BE2C (cell line): ENCODE results near the gene DCN.

Experiments used
- DNase-seq: peaks from one replicate; pipeline ENCODE4 v3.0.0-alpha.2; 2020
- H3K27me3 ChIP-seq: fragments of 250-450 bp; sonication (Bioruptor Pico); 2 replicates; pipeline ENCODE4 v1.5.1; 2020; ENCODE audit warnings: mild to moderate bottlenecking
- H3K36me3 ChIP-seq: fragments of 250-450 bp; sonication (Bioruptor Pico); 2 replicates; pipeline ENCODE4 v1.5.1; 2020; ENCODE audit warnings: mild to moderate bottlenecking
- H3K4me1 ChIP-seq: fragments of 250-450 bp; sonication (Bioruptor Pico); 2 replicates; pipeline ENCODE4 v1.5.1; 2020
- H3K4me3 ChIP-seq: 2 replicates; pipeline ENCODE4 v1.5.1; 2011; ENCODE audit warnings: low read depth, low read length
- H3K9me3 ChIP-seq: fragments of 250-450 bp; sonication (Bioruptor Pico); 2 replicates; pipeline ENCODE4 v1.5.1; 2020
- CTCF ChIP-seq: IDR thresholded peaks from 2 replicates; pipeline ENCODE4 v1.5.1; 2012; ENCODE audit warnings: mild to moderate bottlenecking, low read depth, low read length

Gene DCN

GRCh38 chr12:91109148-91109564, 73.5 kb downstream of the DCN start:
- Histone ChIP-seq H3K9me3 (no peaks in the 10 kb centered on the region), H3K36me3 (no peaks in the 10 kb centered on the region), H3K4me3 (no peak overlapping the region), H3K4me1 (peaks cover 4% of the 10 kb centered on the region), H3K27me3 (no peaks in the 10 kb centered on the region)
- peak; percentile 66 for DNase-seq
- peak; percentile 73 for TF ChIP-seq CTCF

GRCh38 chr12:91108196-91108755, 74.3 kb downstream of the DCN start:
- H3K27me3 ChIP-seq: no peaks in the 10 kb centered on the region
- no peaks in the 10 kb centered on the region for H3K36me3 ChIP-seq
- no peaks in the 10 kb centered on the region for H3K9me3 ChIP-seq
- no peak for DNase-seq
- peaks cover 4% of the 10 kb centered on the region for H3K4me1 ChIP-seq
- H3K4me3 ChIP-seq: no peak overlapping the region
- no peak for TF ChIP-seq CTCF

- Histone ChIP-seq H3K9me3 (no peaks in the 10 kb centered on the region), H3K4me1 (peaks cover 2% of the 10 kb centered on the region; the same call in 1 of the 2 replicates), H3K36me3 (no peaks in the 10 kb centered on the region), H3K4me3 (no peak overlapping the region), H3K27me3 (no peaks in the 10 kb centered on the region)
- no peak for DNase-seq
- TF ChIP-seq CTCF: no peak
Measured at GRCh38 chr12:91106283-91106682, 76.3 kb downstream of the DCN start.

GRCh38 chr12:91105807-91106206, 76.8 kb downstream of the DCN start:
- no peaks in the 10 kb centered on the region for H3K9me3 ChIP-seq

GRCh38 chr12:91104812-91105466, 77.7 kb downstream of the DCN start:
- DNase-seq: no peak
- Histone ChIP-seq H3K36me3 (no peaks in the 10 kb centered on the region), H3K9me3 (no peaks in the 10 kb centered on the region), H3K4me1 (no peaks in the 10 kb centered on the region), H3K27me3 (no peaks in the 10 kb centered on the region), H3K4me3 (no peak overlapping the region)
- no peak for TF ChIP-seq CTCF

More at GRCh38 chr12:91105807-91106206, 76.8 kb downstream of the DCN start:
- Histone ChIP-seq H3K4me3 (no peak overlapping the region), H3K27me3 (no peaks in the 10 kb centered on the region), H3K4me1 (no peaks in the 10 kb centered on the region), H3K36me3 (no peaks in the 10 kb centered on the region)
- TF ChIP-seq CTCF: no peak
- no peak for DNase-seq

- Histone ChIP-seq H3K36me3 (no peaks in the 10 kb centered on the region), H3K27me3 (no peaks in the 10 kb centered on the region), H3K4me3 (no peak overlapping the region), H3K9me3 (no peaks in the 10 kb centered on the region), H3K4me1 (no peaks in the 10 kb centered on the region; the same call in 1 of the 2 replicates)
- no peak for TF ChIP-seq CTCF
- DNase-seq: no peak
Measured at GRCh38 chr12:91103624-91104023, 79.0 kb downstream of the DCN start.
